HG02588 (cell line): Measurements from ENCODE around the gene HIF3A.
"Not testable (repeated sequence)": the region's sequence is repeated elsewhere in the genome, so short reads cannot be mapped to it uniquely, and the experiment has no call there.

Experiments used
- ATAC-seq: cut with Tn5 transposase; IDR thresholded peaks from one replicate; pipeline ENCODE4 v1.9.1; 2021; ENCODE audit warnings: mild to moderate bottlenecking, moderate library complexity; ENCODE audit not compliant: unreplicated experiment

HIF3A gene

GRCh38 chr19:46291829-46292228 is 5.0 kb upstream of the HIF3A start:
- ATAC-seq = no peak

- no peak for ATAC-seq
These were observed 2.3 kb upstream of the HIF3A start for GRCh38 chr19:46294494-46294893.

DNA sequence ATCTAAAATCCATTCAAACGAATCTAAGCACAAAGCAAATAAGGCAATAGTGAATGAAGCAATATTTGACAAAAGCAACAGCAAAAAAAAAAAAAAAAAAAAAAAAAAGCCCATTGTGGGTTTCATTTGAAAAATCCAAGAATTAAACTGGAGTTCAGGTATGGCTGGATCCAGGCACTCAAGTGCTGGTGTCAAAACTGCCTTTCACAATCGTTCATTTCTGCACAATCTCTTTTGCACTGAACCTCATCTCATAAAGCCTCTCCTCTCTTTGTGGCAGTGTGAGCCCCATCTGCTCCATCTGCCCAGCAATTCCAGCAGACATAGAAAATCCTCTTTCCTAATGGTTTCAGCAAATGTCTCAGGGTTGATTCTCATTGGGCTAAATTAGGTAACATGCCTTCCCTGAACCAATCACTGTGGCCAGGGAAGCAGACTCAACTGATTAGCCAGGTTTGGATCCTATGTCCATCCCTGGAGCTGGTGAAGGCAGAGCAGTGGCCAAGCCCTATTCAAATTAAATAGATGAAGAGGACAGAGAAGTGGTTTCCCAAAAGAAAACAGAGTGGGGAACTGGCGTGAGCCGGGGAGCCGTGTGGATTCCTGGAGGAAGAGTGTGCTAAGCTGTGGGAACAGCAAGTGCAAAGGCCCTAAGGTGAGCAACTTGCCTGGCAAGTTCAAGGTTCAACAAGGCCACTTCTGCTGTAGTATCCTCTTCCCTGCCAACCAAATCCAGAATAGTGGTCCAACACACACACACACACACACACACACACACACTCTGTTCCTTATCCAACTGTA is 1.2 kb upstream of the HIF3A start:
- no peak for ATAC-seq

DNA sequence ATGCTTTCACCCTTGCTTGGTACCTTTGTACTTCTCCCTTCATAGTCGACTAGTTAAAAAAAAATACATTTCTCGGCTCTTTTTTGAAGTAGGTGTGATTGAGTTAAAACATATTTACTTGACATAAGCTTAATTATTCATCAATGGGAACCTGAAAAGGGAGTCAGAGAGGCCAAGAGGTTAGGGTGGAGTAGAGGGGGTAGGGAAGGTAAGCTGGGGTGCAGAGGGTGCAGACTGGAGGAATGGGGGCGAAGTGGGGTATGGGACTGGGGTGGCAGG is 701 bp upstream of the HIF3A start:
- no peak for ATAC-seq

DNA sequence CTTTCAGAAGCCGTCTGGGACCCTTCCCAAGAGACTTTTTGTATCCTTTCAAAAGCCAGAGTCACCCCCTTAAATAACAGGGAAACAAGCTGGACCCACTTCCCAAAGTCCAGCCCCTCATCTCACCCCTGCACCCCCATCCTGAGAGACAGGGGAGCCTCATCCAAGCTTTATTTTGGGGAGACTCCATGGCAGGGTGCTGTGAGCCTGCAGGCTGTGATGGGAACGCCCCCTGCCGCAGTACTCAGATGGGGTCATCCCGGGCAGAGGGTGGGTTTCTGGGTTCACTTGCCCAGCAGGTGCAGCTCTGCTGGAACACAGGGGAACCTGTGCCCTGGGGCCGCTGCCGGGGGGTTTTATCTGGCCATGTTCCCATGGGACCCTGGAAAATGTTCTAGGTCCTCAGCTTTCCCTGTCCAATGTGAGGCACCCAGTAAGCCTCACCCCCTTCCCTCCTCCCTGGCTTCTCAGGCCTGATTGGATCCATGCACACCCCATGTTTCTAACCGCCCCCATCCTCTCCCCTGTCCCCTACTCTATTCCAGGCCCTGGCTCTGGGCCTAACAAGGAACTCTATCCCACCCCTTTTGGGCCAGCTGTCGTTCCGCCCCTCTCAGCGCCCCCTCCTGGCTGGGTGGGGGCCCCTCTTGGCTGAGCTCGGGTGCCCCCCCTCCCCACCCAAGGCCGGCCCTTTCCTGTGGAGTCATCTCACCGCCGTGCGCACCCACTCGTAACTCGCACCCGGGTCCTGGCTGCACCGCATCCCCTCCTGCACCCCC is 1.0 kb downstream of the HIF3A start:
- no peak for ATAC-seq

DNA sequence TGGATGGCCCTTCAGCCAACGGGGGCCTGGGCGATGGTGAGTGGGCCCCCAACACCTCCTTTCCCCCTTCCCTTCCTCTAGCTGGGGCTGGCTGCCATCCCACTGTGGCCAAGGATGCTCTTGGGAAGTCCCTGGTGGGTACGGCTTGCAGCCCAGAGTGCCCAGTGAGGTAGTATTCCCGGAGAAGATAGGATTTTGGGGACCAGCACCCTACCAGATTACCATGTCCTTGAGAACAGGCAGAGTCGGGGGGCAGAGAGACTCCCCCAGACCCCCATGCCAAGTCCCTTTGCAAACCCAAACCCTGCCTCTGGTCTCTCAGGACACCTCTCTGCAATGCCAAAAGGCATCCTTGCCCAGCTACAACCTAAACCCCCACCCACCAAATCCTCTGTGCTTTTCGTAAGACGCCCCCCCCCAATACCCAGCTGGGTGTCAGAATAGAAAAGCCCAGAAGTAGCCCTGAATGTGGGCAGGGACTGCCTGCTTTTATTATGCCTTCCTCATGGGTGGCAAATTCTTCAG is 1.7 kb downstream of the HIF3A start:
- ATAC-seq = no peak

DNA sequence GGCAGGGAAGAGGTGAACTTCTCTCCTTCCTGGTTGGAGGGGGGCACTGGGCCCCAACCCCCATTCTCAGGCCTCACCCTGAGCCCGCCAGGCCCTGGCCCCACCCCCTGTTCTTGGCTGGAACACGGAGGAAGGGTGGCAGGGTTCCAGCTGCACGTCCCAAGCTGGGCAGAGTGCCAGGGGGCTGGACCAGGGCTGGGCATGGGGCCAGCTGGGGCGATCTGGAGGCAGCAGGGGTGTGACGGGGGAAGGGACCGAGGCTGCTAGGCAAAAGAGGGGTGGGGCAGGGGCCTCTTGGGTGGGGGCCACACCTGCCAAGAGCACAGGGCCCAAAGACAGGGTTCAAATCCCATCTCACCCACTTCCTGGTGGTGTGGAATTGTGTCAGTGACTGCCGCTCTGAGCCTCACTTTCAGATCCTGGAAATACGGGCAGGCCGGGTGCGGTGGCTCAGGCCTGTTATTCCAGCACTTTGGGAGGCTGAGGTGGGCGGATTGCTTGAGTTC is 2.2 kb downstream of the HIF3A start:
- ATAC-seq = no peak

DNA sequence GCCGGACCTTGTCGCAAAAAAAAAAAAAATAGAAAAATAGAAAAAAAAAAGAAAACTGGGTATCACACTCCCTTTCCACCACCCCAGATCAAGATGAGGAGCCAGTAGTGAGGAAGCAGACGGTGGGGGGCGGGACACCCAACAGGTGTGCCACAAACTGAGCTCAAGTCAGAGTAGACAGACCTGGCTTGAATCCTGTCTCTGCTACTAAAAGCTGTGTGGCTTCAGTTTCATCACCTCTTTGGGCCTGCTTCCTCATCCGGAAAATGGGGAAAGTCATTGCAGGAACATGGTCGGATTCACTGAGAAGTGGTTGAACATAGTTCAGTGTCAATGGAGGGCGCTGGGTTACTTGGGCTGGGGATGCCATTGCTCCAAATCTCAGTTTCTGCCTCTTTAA is 2.9 kb downstream of the HIF3A start:
- ATAC-seq = no peak

GRCh38 chr19:46303322-46303690 is 6.5 kb downstream of the HIF3A start:
- ATAC-seq = no peak

GRCh38 chr19:46303691-46304397 is 7.0 kb downstream of the HIF3A start:
- no peak for ATAC-seq

DNA sequence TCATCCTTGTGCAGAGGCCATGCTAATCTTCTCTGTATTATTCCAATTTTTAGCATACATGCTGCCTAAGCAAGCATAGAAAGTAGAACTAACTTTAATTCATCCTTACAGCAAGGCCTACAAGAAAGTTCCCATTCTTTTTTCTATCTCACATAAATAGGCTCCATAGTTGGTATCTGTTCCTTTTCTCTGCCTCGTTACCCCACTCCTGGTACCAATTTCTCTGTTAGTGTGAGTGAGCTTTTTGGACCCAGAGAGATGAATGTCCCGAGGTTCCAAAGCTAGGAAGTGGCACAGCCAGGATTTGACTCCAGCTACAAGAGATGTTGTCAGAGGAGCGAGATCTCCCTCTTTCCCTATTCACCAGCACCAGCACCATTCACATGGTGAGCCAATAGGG is 9.7 kb downstream of the HIF3A start:
- no peak for ATAC-seq

DNA sequence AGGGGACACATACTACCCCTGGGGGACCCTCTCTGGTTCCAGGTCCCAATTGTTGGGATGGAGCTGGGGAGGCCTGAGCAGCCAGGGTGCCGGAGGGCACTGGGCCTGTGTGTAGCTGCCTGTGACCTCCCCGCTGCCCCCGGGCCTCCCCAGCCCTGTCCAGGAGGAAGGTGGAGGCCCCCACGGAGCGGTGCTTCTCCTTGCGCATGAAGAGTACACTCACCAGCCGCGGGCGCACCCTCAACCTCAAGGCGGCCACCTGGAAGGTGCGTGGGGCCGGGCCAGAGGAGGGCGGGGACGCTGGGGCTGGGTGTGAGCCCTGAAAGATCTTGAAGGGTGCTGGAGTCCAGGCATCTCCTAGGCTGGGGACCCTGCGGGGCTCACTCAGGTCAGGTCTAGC is 11.7 kb downstream of the HIF3A start:
- ATAC-seq = no peak

- ATAC-seq = no peak
These were observed 12.2 kb downstream of the HIF3A start for GRCh38 chr19:46309056-46309455.

DNA sequence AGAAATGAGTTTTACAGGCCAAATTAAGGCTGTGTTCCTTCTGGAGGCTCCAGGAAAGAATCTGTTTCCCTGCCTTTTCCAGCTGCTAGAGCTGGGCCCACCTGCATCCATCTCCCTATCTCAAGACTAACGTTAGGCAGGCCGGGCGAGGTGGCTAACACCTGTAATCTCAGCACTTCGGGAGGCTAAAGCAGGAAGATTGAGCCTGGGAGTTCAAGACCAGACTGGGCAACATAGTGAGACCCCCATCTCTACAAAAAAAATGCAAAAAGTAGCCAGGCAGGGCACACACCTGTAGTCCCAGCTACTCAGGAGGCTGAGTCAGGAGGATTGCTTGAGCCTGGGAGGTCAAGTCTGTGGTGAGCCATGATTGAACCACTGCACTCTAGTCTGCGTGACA is 14.6 kb downstream of the HIF3A start:
- ATAC-seq = no peak

GRCh38 chr19:46313540-46314469 is 17.0 kb downstream of the HIF3A start:
- not testable (repeated sequence) for ATAC-seq

DNA sequence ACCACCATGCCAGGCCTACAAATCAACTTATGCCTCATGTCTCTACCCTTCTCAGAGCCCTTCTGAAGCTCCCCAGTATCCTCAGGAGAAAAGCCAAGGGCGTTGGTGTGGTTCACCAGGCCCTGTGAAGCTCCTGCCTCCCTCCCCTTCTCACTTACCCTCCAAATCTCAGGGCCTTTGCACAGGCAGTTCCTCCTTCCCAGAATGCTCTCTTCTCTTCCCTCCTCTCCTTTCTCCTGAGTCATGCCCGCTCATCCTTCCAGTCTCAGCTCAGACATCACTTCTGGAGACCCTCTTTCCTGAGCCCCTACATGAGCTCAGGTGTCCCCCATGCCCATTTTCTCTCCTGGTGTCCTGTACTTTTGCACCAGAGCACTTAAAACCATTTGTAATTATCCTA is 20.5 kb downstream of the HIF3A start:
- no peak for ATAC-seq

GRCh38 chr19:46319613-46320012 is 22.8 kb downstream of the HIF3A start:
- ATAC-seq = no peak

GRCh38 chr19:46320559-46320958 is 23.7 kb downstream of the HIF3A start:
- ATAC-seq = no peak

- no peak for ATAC-seq
These were observed 24.8 kb downstream of the HIF3A start for GRCh38 chr19:46321653-46322052.

DNA sequence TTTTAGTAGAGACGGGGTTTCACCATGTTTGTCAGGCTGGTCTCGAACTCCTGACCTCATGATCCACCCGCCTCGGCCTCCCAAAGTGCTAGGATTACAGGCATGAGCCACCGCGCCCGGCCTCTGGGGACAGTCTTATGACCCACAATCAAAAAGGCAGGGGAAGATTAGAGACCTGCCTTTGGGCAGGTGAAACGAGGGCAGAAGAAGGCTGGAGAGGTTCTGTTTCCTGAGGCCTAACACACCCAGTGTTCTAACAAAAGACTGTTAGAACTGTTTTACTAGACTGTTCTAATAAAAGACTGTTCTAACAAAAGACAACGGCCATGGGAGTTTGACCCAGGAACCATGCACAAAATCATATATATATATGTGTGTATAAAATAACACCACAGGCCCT is 26.4 kb downstream of the HIF3A start:
- ATAC-seq = not testable (repeated sequence)
